NB4 (cell line): ENCODE data around the gene ZMAT3.

Experiments
- CTCF ChIP-seq: IDR thresholded peaks from one replicate; pipeline ENCODE4 v1.5.1; 2012; ENCODE audit warnings: low read depth, low read length
- MAX ChIP-seq: IDR thresholded peaks from 2 replicates; pipeline ENCODE4 v1.6.1; 2011; ENCODE audit warnings: low read depth, low read length
- MYC ChIP-seq: IDR thresholded peaks from 2 replicates; pipeline ENCODE4 v1.6.1; 2011; ENCODE audit warnings: low read depth, low read length
- POLR2A ChIP-seq: IDR thresholded peaks from 2 replicates; pipeline ENCODE4 v1.6.1; 2011; ENCODE audit warnings: mild to moderate bottlenecking; ENCODE audit not compliant: insufficient read length; ENCODE audit errors: extremely low read depth

DNA sequence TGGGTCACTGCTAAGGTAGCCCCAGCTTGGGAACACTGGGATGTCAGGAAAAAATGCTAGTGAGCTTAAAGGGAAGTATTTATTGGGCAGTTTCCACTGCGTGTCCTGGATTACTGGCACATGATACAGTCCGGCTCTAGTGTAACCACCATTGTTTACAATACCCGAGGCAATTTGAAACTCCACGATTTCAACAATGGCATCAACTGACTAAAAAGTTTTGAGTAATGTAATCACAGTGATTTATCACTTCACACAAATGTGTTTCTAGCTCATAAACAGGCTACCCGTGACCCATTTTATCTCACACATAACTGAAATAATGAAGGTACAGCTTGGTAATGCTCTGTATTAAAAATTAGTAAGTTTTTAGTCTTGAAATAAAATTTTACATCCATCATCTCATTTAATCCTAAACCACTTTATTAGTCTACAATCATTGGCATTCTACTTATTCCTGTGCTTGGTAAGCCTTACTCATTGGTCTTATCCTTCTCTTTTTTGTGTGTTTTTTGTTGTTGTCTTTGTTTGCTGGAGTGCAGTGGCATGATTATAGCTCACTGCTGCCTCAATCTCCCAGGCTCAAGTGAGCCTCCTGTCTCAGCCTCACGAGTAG, 7.6 kb downstream of the ZMAT3 start:
- TF ChIP-seq CTCF = no peak
- no peak for TF ChIP-seq POLR2A
- no peak for TF ChIP-seq MAX
- no peak for TF ChIP-seq MYC
